Cardiac muscle cell (in vitro differentiated cells and primary cell): ENCODE data around the gene RPRD1A. TPM values are rescaled to one million over a fixed set of nuclear protein-coding genes. Genes with fewer than 3 reads are reported as not detected.
A peak's percentile ranks its signal among the peaks of the same experiment; 100 is the strongest.

ENCODE experiments used
- DNase-seq, 2 donors: peaks; one replicate each; pipeline versions ENCODE4 v3.0.0 to v3.0.0-alpha.2; 2010 to 2017; ENCODE audit warnings: low read depth in 1 of 2, low spot score in 1 of 2
- H3K27ac ChIP-seq: fragments of 200-600 bp; sonication (generic); 2 replicates; pipeline ENCODE4 v1.5.1; 2016
- H3K27me3 ChIP-seq: fragments of 200-600 bp; sonication (generic); 2 replicates; pipeline ENCODE4 v1.6.0; 2016; ENCODE audit warnings: control low read depth
- H3K36me3 ChIP-seq: fragments of 200-600 bp; sonication (generic); 2 replicates; pipeline ENCODE4 v1.5.1; 2016; ENCODE audit warnings: control low read depth
- H3K4me1 ChIP-seq: fragments of 200-600 bp; sonication (generic); 2 replicates; pipeline ENCODE4 v1.8.1; 2017; ENCODE audit warnings: low read depth, mild to moderate bottlenecking, mixed run types
- H3K4me3 ChIP-seq: fragments of 200-600 bp; sonication (generic); 2 replicates; pipeline ENCODE4 v1.5.1; 2016; ENCODE audit warnings: mild to moderate bottlenecking
- H3K9me3 ChIP-seq: fragments of 200-600 bp; sonication (generic); 2 replicates; pipeline ENCODE4 v1.5.1; 2017; ENCODE audit warnings: low read depth, mild to moderate bottlenecking, control low read depth
- polyA plus RNA-seq: library from polyadenylated mRNA; unstranded; fragments of >200 nt; fragmentation: Nextera tagmentation; extraction: Ambion mirVana; gene quantifications from 2 replicates; pipeline ENCODE4 v1.2.1, GENCODE V29; 2016
- total RNA-seq: library from RNA; depleted of rRNA; stranded (reverse); fragments of >200 nt; gene quantifications from 2 replicates; pipeline ENCODE4 v1.2.3, GENCODE V29; 2016
- TF ChIP-seq, protein P1 (sequence below): IDR thresholded peaks from 2 replicates; pipeline ENCODE4 v1.5.1; 2012; ENCODE audit warnings: low read depth, mild to moderate bottlenecking, low read length

Gene RPRD1A
- total and polyA plus RNA-seq, 2 experiments from 2014 or later: 29.5 to 89.3 TPM

DNA sequence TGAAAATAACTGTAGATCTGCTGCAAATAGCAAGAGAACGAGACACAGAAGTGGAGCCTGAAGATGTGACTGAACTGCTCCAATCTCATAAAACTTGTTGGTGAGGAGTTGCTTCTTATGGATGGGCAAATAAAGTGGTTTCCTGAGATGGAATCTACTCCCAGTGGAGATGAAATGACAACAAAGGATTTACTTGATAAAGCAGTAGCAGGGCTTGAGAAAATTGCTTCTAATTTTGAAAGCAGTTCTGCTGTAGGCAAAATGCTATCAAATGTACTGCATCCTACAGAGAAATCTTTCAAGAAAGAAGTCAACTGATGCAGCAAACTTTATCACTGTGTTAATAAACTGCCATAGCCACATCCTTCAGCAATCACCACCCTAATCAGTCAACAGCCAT is 44.0 kb downstream of the RPRD1A start:
- no peak overlapping the region for H3K27ac ChIP-seq
- no peaks in the 10 kb centered on the region for H3K4me1 ChIP-seq
- TF ChIP-seq, protein P1, sequence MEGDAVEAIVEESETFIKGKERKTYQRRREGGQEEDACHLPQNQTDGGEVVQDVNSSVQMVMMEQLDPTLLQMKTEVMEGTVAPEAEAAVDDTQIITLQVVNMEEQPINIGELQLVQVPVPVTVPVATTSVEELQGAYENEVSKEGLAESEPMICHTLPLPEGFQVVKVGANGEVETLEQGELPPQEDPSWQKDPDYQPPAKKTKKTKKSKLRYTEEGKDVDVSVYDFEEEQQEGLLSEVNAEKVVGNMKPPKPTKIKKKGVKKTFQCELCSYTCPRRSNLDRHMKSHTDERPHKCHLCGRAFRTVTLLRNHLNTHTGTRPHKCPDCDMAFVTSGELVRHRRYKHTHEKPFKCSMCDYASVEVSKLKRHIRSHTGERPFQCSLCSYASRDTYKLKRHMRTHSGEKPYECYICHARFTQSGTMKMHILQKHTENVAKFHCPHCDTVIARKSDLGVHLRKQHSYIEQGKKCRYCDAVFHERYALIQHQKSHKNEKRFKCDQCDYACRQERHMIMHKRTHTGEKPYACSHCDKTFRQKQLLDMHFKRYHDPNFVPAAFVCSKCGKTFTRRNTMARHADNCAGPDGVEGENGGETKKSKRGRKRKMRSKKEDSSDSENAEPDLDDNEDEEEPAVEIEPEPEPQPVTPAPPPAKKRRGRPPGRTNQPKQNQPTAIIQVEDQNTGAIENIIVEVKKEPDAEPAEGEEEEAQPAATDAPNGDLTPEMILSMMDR: no peak
- no peaks in the 10 kb centered on the region for H3K9me3 ChIP-seq
- no peak for DNase-seq
- no peak overlapping the region for H3K4me3 ChIP-seq
- H3K36me3 ChIP-seq: peaks cover 21% of the 10 kb centered on the region
- H3K27me3 ChIP-seq: no peaks in the 10 kb centered on the region

DNA sequence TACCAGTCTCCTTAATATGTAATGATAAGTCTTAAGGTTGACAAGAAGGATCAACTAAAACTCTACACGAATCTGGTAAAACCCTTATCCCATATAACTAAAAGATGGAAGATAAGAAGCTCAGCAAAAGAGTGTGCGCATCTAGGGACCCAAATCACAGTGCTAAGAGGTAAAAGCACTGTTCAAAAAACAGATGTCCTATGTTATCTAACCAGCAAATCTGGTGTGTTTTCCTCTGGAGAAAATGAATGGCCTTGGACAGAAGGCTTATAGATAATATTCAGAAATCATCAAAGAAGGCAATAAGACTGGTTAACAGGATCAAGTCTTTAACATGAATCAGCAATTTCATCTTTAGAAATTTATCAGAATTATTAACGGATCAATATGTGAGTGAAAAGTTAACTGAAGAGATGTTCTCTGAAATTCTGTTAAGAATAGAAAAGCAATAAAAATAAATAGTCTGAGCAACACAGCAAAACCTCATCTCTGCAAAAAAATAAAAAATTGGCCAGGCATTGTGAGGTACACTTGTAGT is 47.1 kb downstream of the RPRD1A start:
- Histone ChIP-seq H3K4me1 (no peaks in the 10 kb centered on the region), H3K27ac (no peak overlapping the region), H3K27me3 (no peaks in the 10 kb centered on the region), H3K36me3 (peaks cover 2% of the 10 kb centered on the region), H3K4me3 (no peak overlapping the region), H3K9me3 (no peaks in the 10 kb centered on the region)
- DNase-seq: no peak
- TF ChIP-seq, protein P1: no peak

DNA sequence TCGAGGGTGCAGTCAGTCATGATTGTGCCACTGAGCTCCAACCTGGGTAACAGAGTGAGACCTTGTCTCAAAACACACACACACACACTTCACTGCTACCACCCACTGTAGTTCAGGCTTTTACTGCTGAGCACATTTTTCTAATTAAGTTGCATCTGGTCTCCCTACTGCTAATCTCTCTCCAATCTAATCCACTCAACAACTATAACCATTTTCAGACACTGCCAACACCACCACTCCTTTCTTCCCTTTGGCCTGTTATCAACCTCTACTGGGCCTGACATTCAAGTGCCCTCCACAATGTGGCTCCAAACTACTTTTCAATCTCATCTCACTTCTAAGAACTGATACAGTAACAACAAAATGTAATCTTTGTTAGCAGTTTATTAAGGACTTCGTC is 50.1 kb downstream of the RPRD1A start:
- TF ChIP-seq, protein P1: no peak
- no peak overlapping the region for H3K4me3 ChIP-seq

DNA sequence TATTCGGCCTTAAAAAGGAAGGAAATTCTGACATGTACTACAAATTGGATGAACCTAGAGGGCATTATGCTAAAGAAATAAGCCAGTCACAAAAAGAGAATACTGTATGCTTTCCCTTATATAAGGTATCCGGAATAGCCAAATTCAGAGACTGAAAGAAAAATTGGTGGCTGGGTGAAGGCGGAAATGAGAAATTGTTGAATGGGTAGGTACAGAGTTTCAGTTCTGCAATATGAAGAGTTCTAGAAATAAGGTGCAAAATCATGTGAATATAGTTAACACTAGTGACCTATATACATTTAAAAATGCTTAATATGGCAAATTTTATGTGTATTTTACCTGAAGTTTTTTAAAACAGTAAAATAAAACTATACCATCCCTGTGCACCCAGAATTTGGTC is 51.7 kb downstream of the RPRD1A start:
- no peaks in the 10 kb centered on the region for H3K4me1 ChIP-seq
- H3K27me3 ChIP-seq: no peaks in the 10 kb centered on the region
- TF ChIP-seq, protein P1: no peak
- H3K9me3 ChIP-seq: no peaks in the 10 kb centered on the region
- no peak overlapping the region for H3K27ac ChIP-seq
- no peaks in the 10 kb centered on the region for H3K36me3 ChIP-seq
- H3K4me3 ChIP-seq: no peak overlapping the region
- DNase-seq: no peak

More for the DNA sequence above, 50.1 kb downstream of the RPRD1A start:
- Histone ChIP-seq H3K36me3 (no peaks in the 10 kb centered on the region), H3K4me1 (no peaks in the 10 kb centered on the region), H3K27ac (peak overlapping the region; percentile 82), H3K9me3 (no peaks in the 10 kb centered on the region), H3K27me3 (no peaks in the 10 kb centered on the region)
- no peak for DNase-seq

DNA sequence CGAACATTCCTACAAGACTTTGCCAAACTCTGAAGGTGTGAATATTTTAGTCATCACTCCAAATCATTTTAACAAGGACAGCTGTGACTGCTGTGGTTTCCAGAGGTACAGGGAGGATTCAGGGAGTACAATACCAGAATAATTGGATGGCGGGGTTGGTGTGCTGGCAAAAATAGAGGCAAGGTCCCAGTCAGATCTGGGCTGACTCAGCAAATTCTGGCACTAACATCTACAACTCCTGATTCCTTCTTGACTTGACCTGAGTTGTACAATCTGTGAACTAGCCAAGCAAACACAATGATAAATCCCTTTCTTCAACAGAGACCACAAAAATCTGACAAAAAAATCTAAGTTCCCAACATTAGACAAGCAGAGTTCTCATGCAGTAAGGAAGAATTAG is 54.5 kb downstream of the RPRD1A start:
- H3K27me3 ChIP-seq: no peaks in the 10 kb centered on the region
- H3K9me3 ChIP-seq: no peaks in the 10 kb centered on the region
- DNase-seq: peak in 1 of 2 donors; percentile 56
- H3K4me1 ChIP-seq: no peaks in the 10 kb centered on the region
- TF ChIP-seq, protein P1: no peak
- no peak overlapping the region for H3K27ac ChIP-seq
- H3K4me3 ChIP-seq: no peak overlapping the region
- H3K36me3 ChIP-seq: no peaks in the 10 kb centered on the region
